SIG-M5 treated with dmso at 0.1 percent for 504 hours (cell line): Measurements from ENCODE around the gene PSAP.

ENCODE experiments used
- DNase-seq: peaks from one replicate; lab custom pipeline; 2025; ENCODE audit not compliant: unreplicated experiment; lab: John Stamatoyannopoulos, UW

PSAP gene

DNA sequence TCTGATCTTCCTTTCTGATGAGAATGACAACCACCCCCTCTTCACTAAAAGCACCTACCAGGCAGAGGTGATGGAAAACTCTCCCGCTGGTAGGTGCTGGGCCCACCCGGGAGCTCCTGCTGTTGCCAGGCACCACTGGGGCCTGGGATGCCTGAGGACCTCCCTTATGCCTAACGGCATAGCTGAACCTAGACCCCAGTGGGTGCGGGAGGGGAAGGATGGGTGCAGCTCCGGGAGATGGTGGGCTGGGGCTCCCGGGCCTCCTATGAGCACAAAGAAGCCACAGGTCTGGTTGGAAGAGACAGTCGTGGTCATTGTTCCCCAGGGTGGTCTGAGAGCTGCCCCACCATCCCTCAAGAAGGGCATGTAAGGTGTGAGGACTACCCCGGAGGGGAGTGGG lies 62.1 kb downstream of the PSAP start:
- no peak for DNase-seq

DNA sequence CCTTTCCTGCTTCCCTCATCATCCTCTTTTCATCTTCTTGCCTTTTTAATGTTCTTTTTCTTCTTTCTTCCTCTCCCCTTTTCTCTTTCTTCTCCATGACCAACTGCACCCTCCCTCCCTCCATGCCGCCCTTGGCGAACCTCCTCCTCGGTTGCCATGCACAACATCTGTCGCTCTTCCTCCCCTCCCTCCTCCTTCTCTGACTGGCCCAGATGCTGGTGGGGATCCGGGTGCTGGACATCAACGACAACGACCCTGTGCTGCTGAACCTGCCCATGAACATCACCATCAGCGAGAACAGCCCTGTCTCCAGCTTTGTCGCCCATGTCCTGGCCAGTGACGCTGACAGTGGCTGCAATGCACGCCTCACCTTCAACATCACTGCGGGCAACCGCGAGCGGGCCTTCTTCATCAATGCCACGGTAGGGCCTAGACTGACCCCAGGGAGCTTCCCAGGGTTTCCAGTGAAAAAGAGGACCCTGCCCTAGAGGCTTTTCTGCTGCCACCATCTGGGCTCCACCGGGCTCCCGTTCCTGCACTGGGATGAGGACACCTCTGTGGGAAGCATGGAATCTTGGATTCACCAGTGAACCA lies 66.3 kb downstream of the PSAP start:
- no peak for DNase-seq

DNA sequence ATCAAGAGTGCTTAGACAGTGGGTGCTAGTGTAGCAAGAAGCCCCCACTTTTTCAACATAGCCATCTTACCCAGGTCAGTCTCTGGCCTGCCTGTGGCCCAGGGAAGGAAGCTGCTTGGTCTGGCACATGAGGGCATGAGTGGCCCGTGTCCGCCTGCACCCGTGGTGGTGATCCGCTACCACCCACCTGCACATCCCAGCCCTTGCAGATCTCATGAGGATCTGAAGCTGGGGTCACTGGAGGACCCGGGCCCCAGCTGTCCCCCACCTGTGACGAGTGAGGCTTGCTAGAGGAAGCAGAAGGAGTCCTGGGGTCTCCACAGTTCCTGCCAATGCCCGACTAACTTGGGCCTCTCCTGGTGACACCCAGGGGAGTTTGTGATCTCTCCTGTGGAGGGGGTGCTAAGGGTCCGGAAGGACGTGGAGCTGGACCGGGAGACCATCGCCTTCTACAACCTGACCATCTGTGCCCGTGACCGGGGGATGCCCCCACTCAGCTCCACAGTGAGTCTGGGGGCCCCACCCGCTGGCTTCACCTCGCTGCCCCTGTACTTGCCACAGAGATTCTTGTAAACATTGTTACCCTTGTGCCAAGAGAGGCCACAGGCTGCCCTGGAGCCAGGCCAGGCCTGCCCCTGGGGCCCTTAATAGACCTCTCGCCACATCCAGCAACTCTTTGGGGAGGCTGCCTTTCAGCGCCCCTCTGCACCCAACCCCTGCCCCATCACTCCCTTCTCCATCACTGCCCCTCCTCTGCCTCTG lies 67.0 kb downstream of the PSAP start:
- no peak for DNase-seq

DNA sequence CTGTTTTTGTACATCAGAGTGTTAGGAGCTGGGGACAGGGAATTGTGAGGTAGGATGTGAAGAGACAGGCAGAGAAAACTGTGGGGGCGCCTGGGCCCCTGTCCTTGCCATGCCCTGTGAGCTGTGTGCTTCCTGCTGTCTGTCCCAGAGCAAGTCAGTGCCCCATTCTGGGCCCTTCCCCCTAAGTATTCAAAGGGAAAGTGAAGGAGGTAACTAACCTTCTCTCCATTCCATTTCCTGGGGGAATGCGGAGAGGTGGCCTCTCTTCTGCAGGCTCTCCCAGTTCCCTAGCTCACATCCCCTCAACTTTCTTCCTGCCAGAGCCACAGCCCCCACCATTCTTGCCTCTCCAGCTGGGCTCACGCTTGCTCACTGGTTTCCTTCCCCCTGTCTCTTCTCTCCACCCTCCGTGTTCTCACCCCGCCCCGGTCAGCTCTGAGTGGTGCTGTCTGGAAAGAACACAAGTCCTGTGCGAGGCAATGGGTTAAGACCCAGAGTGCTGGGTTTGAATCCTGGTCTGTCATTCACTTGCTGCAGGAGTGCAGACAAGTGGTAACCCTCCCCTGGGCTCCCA lies 68.0 kb downstream of the PSAP start:
- DNase-seq, result no peak

DNA sequence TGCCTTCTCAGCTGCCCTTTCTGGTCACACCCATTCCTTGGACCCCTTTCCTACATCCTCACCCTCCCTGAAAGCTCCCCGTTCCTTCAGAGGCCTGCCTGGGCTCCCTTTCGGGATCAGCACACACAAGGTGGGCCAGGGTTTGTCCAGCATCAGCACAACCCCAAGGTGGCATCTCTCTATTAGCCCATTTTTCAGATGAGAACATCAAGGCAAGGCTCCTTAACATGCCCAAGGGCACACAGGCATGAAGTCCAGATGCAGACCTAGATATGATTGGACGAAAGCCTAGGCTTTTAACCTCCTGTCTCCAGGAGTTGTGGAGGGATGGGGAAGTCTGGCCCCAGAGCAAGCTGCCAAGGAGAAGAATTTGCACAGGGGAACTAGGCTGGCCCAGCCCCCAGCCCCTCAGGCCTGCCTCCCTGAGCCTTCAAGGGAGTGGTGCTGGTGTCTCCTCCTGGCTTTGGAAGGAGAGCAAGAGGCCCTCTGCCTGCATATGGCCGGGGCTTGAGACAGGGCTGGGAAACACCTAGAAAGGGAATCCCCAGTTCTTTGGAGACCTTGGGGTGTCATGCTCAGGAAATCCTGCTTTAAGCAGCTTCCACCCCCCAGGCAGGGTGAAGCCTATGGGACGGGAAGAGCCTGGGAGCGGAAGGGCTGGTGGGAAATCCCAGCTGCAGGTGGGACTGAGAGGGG lies 68.7 kb downstream of the PSAP start:
- no peak for DNase-seq

DNA sequence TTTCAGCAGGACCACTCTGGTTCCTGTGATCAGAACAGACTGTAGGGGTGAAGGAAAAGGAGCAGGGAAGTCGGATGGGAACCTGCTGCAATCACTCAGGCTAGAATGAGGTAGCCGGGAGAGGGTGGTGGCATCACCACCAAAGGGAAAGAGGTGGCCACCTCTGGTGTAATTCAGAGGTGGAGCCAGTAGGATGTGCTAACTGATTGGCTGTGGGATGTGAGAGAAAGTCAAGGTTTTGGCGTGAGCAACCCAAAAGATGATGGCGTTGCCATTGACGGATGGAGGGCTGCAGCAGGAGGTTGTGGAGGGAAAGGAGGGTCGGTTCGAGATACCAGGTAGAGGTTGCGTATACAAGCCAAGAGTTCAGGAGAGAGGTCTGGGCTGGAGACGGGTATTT lies 70.3 kb downstream of the PSAP start:
- DNase-seq, result no peak

DNA sequence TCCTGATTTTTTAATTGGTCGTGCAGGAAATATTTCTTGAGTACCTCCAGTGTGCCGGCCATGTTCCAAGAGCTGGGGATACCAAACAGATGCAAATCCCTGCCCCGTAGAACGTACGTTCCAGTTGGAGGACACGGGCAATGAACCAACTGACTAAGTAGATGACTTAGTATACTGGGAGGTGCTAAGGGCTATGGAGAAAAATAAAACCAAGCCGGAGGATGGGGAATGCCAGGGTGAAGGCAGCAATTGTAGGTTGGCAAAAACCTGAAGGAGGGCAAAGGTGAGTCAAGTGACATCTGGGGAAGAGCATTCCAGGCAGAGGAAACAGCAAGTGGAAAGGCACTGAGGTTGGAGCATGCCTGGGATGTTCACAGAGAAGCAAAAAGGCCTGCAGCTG lies 70.9 kb downstream of the PSAP start:
- no peak for DNase-seq

DNA sequence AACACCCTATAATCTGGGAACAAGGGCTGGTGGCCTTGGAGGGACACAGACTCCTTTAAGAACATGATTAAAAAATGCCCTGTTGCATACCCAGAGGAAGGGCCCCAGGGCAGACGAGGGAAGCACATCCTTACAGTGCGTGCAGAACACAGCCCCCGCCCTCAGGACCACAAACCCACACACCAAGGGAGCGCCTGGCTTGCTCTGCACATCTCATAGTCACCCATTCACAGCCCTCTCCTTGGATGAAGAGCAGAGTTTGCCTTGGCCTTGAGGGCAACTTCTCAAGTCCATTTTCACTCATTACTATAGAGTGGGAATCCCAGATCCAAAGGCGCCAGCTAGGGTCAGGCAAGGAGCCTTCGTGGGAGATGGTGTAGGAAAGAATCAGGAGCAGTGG lies 71.4 kb downstream of the PSAP start:
- no peak for DNase-seq

DNA sequence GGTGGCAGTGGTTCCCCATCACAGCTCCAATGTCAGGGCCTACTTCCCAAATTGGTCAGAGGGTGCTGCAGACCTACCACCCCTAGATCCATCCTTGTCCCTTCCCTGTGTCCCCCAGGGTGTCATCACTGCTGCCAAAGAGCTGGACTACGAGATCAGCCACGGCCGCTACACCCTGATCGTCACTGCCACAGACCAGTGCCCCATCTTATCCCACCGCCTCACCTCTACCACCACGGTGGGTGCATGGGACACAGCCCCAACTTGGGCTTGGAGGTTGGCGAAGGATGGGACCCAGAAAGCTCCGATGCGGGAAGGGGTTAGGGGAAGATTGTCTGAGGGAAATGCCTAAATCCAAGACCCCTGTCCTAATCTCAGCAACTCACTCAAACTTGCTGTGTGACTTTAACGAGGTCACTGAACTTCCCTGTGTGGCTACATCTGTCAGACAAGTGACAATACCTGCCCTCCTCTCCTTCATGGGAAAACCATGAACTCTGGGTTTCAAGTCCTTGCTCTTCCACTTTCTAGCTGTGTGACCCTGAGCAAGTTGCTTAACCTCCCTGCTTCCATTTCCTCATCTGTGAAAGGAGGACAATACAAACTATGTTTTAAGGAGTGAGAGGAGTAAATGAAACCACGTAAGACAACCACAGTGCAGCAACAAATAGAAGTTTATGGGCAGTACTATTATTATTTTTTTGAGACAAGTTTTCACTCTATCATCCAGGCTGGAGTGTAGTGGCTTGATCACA lies 72.8 kb downstream of the PSAP start:
- no peak for DNase-seq

DNA sequence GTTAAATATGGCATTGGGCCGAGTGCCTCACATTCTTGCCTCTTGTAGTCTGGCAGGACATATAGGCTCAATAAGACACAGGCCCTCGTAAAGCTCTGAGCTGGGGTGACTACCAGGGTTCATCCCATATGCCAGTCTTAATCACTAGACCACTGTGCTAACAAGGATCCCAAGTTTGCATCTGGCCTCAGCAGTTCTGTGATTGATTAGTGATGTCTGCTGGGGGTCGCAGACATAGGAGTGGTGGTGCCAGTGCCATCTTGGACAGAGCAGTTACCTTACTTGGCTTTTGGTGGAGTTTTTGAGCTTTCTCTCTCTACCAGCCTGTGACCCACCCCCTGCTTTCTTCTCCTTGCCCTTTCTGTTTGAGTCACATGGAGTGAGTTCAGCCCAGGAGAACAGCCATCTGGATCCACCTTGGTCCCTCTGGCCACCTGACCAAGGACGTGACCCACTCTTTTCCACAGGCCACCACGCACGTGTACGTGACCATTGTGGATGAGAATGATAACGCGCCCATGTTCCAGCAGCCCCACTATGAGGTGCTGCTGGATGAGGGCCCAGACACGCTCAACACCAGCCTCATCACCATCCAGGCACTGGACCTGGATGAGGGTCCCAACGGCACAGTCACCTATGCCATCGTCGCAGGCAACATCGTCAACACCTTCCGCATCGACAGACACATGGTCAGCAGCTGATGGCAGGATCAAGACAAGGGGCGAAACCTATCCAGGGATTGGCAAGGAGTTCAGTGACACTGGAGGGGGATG lies 73.7 kb downstream of the PSAP start:
- no peak for DNase-seq

DNA sequence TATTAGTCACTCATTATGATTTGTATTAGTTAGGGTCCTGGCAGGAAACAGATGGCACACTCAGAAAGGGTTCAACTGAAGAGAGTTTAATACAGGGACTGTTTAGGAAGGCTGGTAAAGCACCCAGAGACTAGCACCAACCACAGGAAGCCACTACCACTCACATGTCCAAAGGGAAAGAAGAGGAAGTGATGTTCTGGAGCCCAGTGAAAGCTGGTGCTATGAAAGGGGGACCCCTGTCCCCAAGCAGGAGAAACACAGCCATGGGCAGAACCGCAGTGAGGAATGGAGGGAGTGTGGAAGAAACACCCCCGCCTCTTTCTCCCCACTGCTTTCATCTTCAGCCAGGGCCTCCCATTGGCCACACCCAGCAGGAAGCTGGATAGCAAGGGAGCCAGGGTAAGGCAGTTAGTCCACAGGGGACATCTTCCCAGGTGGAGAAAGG lies 74.5 kb downstream of the PSAP start:
- peak; percentile 73 for DNase-seq

DNA sequence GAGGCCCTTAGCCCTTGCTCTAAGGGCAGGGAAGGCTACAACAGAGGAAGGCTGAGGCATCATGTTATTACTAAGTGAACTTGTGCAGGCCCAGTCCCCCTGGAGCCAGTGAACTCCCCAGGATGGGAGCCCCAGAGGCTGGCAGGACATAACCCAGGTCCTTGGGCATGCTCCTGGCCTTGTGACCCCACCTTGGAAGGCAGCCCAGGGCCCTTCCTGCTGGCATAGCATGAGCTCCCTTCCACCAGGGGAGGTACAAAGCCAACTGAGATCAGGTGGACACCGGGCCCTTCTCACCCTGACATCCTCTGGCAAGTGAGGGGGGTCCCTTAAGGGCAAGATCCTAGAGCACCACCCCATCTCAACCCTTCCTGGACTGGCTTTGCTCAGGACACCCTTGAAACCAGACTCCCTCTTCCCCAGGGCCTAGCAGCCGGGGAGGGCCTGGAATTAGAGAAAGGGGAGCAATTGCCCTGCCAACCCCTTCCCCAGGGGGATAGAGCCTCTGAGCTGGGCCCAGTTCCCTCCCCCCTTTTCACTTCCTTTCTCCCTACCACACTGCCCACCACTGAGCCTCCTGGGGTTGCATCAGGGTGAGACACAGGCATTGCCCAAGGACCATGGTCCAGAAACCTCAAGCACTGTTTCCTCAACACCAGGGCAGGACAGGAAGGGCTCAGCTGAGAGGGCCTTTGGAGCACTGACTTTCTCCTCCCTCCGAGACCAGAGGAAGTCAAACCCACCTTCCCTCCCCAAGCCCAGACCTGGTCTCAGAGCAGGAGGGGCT lies 75.9 kb downstream of the PSAP start:
- DNase-seq, result peak; percentile 86

DNA sequence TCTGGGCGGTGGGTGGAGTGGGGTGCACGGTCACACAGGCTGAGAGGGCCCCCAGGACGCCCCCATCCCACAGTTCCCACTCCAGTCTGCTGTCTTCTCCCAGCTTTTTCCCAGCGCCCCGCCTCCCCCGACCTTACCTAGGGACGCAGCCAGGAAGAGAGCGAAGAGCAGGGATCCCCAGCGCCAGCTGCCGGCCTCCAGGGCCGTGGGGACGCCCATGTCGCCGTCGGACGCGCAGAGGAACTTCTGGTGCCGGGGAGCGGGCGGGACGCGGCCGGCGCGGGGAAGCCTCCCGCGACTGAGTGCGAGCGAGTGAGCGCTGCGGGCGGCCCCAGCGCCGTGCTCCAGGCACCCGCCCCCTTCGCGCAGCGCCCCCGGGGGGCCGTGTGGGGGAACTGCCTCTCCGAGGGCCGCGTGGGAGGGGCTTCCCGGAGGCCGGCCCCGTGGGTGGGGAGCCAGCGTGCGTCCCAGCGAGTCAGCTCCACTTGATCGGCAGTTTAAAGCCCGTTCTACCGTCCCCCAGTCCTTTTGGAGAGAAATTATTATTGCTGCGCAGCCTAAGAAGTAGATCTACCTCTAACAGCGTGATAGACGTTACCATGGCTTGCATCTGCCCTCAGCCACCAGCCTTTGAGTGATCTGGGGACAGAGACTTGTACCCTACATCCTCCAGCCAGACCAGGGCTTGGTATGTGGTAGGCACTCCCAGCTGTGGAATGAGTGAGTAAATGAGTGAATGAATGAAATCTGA lies 77.7 kb downstream of the PSAP start, which contains the start of gene VSIR:
TSS of gene VSIR (minus strand) at position 300 of the 751 bp plus-strand sequence. CDS start at position 219, 81 bp downstream.
- DNase-seq, result peak; percentile 62

DNA sequence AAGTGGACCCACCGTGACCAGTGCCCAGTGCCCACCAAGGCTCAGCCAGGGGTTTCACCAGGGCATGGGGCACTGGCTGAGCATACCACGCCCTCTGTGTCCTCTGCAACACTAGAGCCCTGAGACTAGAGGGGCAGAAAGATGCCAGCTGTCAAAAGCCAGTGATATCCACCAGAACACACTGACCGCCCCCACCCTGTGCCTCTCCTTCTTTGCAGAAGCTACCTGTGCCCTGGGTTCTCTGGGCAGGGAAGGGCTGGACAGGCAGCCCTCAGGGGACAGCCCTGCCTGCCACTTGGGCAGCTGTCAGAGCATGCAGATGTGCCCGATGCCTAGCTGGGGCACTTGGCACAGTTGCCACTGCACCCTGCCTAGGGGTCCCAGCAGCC lies 78.2 kb downstream of the PSAP start:
- no peak for DNase-seq

DNA sequence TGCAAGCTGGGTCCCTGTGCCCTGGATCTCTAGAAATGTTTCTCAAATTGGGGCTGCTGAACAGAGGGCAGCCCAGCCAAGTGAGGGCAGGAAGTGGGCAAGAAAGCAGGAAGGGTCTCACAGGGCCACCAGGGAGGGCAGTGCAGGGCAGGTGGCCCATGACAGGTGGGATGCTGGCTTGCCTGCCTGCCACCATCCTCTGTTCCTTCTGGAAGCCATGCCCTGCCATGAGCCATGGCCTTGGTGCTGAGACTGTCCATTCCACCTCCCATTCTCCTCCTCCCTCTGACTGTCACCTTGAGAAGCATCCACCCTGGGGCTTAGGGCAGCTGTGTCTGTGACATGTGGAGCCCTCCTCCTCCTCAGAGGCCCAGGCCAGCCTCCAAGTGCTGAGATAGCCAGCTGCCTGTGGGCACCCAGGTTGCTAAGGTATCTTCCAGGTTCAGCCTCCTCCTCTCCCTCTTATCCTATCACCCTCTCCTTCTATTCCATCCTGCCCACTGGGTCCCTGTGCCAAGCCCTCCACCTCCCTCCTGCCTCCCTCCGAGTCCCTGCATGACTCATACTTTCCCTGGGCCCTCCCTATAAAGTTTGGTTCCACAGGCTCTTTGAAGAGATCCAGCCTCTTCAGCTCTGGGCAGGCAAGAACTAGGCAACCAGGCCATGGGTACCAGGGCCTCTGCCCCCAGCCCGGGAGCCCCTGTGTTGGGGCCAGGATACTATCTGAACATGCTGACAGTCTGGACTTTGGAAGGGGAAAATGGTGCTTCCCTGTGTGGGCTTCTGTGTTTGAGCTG lies 79.0 kb downstream of the PSAP start:
- peak; percentile 55 for DNase-seq

DNA sequence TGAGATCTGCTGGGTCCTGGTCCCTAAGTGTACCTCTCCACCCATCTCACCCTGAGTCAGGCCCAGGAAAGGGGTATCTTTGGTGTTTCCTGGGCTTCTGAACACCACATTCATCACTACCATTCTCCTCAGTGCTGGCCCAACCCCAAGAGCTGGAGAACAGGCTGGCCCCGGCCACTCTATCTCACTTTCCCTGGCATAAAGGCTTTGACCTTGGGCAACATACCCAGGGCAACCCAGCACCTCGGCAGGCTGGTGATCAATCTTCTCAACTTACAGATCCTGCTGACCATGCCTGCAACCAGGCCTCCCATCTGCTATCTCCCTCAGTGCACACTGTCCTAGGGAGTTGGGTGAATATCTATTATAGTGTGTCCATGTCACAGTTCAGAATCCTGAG lies 79.8 kb downstream of the PSAP start:
- DNase-seq, result no peak

DNA sequence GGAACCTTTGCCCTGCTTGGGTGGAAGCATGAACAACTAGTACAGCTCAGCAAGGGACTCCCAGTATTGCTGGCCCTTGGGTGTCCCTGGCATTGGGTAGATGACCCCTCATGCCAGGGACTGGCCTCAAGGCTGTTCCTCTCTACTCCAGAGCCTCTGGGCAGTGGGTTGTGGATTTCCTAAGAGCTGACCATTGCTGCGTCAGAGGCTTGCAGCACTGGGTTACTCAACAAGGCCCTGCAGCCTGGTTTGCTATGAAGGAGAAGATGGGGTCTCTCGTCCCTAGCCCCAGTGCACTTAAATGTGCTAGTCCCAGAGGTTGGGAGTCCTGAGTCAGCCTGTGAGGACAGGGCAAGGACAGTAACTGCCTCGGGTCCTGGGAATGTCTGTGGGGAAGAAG lies 80.3 kb downstream of the PSAP start:
- no peak for DNase-seq

DNA sequence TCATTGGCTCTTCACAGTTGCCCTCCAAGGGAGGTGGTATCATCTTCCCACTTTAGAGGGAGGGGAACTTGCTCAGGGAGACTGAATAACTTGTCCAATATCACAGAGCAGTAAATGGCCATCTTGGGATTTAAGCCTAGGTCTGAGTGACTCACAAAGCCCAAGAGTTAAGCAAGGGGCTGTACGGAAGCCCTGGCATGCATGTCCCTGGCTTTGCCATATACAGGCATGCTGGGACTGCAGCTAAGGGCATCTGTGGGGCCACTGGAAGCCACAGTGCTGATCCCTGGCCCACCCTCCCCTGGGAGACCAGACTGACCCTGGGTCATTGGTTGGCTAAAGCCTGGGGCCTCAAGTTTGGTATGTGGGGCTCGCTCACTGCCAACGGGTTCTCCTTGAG lies 80.8 kb downstream of the PSAP start:
- no peak for DNase-seq
